ENCODE results near the gene TRERF1. TPM values are rescaled to one million over a fixed set of nuclear protein-coding genes. Genes with fewer than 3 reads are reported as not detected.
"Not testable (repeated sequence)": the region's sequence is repeated elsewhere in the genome, so short reads cannot be mapped to it uniquely, and the experiment has no call there.

TRERF1 gene
- total RNA-seq, 1 donor from 2014 or later: 37.3 TPM

DNA sequence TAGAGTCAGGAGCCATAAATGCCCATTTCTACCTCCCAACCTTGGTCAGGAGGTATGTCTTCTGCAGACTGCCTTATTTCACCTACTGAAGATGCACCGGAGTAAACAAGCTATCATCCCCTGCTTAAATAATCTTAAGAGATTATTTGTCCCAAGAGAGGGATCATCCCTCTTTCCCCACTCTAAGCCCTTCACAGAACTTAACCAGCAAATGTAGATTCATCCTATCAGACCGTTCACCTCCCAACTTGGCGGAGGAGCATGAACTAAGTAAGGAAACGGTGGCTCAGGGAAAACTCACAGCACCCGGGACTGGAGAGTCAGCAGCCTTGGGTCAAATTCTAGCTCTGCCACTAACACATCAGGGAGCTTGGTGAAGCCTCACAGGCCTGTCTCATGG, 115.3 kb downstream of the TRERF1 start:
- intact Hi-C loops (cut with micrococcal nuclease): no loop called here

DNA sequence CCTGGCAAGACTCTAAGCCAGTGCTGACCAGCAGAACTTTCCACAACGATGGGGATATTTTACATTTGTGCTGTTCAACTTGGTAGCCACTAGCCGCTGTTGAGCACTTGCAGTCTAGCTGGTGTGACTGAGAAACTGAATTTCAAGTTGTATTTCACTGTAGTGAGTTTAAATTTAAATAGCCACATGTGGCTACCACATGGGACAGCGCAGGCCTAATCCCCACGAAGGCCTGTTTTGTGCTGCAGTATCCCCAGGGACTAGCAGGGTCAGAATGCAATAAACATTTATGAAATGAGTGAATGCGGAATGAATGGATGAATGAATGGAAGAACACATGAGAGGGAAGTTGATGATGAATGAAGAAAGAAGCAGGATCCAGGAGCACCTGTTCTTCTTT, 115.8 kb downstream of the TRERF1 start:
- Mint-ChIP-seq H3K27me3 (no peaks in the 10 kb centered on the region), H3K36me3 (ENCODE audit: low read depth) (peaks cover 29% of the 10 kb centered on the region), H3K27ac (peak overlapping the region; percentile 72), H3K4me3 (no peak overlapping the region), H3K4me1 (peaks cover 66% of the 10 kb centered on the region), H3K9me3 (no peaks in the 10 kb centered on the region)
- intact Hi-C loops (cut with micrococcal nuclease): no loop called here
- no peak for DNase-seq

More for the DNA sequence above, 115.3 kb downstream of the TRERF1 start:
- Mint-ChIP-seq H3K36me3 (ENCODE audit: low read depth) (peaks cover 34% of the 10 kb centered on the region), H3K27ac (peak overlapping the region; percentile 72), H3K4me1 (peaks cover 68% of the 10 kb centered on the region), H3K27me3 (no peaks in the 10 kb centered on the region), H3K9me3 (no peaks in the 10 kb centered on the region), H3K4me3 (no peak overlapping the region)
- no peak for DNase-seq

GRCh38 chr6:42334870-42335269, 116.9 kb downstream of the TRERF1 start:
- H3K4me3 Mint-ChIP-seq: no peak overlapping the region
- H3K4me1 Mint-ChIP-seq: peaks cover 56% of the 10 kb centered on the region
- no peaks in the 10 kb centered on the region for H3K9me3 Mint-ChIP-seq
- peaks cover 24% of the 10 kb centered on the region for H3K36me3 Mint-ChIP-seq (ENCODE audit: low read depth)
- H3K27ac Mint-ChIP-seq: no peak overlapping the region
- no peak for DNase-seq
- H3K27me3 Mint-ChIP-seq: no peaks in the 10 kb centered on the region
- intact Hi-C loops (cut with micrococcal nuclease): no loop called here

DNA sequence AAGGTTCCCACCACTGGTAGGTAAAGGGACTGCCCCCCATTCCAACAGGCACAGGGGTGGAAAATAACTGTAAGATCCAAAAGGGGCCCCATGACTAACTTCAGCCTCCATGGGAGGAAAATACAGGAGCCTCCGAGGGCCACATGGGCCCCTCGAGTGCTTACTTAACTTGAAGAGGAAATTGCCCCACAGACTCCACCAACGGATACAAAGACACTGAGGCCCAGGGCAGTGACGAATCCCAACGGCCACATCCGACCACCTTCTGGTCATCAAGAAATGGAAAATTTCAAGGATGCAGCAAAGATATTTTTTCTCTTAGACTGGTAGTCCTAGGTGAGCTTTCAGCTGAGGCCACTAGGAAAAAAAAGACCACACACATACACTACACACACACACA, 118.1 kb downstream of the TRERF1 start:
- H3K9me3 Mint-ChIP-seq: no peaks in the 10 kb centered on the region
- H3K4me3 Mint-ChIP-seq: no peak overlapping the region
- no peaks in the 10 kb centered on the region for H3K27me3 Mint-ChIP-seq
- no peak for DNase-seq
- no peak overlapping the region for H3K27ac Mint-ChIP-seq
- peaks cover 23% of the 10 kb centered on the region for H3K36me3 Mint-ChIP-seq (ENCODE audit: low read depth)
- intact Hi-C loops (cut with micrococcal nuclease): no loop called here
- H3K4me1 Mint-ChIP-seq: peaks cover 43% of the 10 kb centered on the region

- H3K27me3 Mint-ChIP-seq: no peaks in the 10 kb centered on the region
- peaks cover 38% of the 10 kb centered on the region for H3K4me1 Mint-ChIP-seq
- no peak overlapping the region for H3K4me3 Mint-ChIP-seq
- peaks cover 24% of the 10 kb centered on the region for H3K36me3 Mint-ChIP-seq (ENCODE audit: low read depth)
- intact Hi-C loops (cut with micrococcal nuclease): no loop called here
- DNase-seq: no peak
- no peaks in the 10 kb centered on the region for H3K9me3 Mint-ChIP-seq
- peak overlapping the region; percentile 49 for H3K27ac Mint-ChIP-seq
Measured at GRCh38 chr6:42332916-42333315, 118.8 kb downstream of the TRERF1 start.

DNA sequence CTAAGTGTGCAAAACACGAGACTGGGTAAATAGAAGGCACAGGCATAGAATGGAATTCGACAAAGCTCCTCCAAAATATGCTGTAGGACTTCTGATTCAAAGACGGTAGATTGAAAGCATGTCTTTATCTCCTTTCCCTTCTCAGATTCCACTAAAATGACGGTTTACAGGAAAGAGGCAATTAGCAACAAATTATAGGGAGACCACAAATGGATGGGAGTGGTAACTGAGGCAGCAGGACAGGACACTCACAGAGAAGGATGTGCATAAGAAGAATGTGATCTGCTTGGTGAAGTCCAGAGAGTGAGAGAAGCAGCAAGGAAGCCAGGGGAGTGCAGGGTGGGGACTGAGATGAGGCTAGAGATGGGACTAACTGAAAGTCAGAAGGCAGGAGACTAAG, 120.7 kb downstream of the TRERF1 start:
- no peak for DNase-seq
- Mint-ChIP-seq H3K27ac (no peak overlapping the region), H3K4me3 (no peak overlapping the region), H3K9me3 (no peaks in the 10 kb centered on the region), H3K4me1 (peaks cover 27% of the 10 kb centered on the region), H3K36me3 (ENCODE audit: low read depth) (peaks cover 20% of the 10 kb centered on the region), H3K27me3 (no peaks in the 10 kb centered on the region)
- intact Hi-C loops (cut with micrococcal nuclease): no loop called here

- Mint-ChIP-seq H3K9me3 (peaks cover 3% of the 10 kb centered on the region), H3K4me3 (no peak overlapping the region), H3K36me3 (ENCODE audit: low read depth) (peaks cover 14% of the 10 kb centered on the region), H3K27me3 (no peaks in the 10 kb centered on the region), H3K4me1 (peaks cover 15% of the 10 kb centered on the region), H3K27ac (no peak overlapping the region)
- intact Hi-C loops (cut with micrococcal nuclease): no loop called here
- DNase-seq: no peak
Measured at GRCh38 chr6:42326248-42326647, 125.5 kb downstream of the TRERF1 start.

DNA sequence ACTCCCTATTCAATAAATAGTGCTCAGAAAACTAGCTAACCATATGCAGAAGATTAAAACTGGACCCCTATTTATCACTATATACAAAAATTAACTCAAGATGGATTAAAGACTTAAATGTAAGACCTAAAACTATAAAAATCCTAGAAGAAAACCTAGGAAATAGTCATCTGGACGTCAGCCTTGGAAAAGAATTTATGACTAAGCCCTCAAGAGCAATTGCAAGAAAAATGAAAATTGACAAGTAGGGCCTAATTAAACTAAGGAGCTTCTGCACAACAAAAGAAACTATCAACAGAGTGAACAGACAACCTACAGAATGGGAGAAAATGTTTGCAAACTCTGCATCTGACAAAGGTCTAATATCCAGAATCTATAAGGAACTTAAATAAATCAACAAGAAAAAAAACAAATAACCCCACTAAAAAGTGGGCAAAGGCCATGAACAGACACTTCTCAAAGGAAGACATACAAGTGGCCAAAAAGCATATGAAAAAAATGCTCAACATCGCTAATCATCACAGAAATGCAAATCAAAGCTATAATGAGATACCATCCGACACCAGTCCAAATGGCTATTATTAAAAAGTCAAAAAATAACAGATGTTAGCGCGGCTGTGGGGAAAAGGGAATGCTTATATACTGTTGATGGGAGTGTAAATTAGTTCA, 126.9 kb downstream of the TRERF1 start:
- peaks cover 20% of the 10 kb centered on the region for H3K4me1 Mint-ChIP-seq
- H3K27me3 Mint-ChIP-seq; H3K9me3 Mint-ChIP-seq; DNase-seq; H3K4me3 Mint-ChIP-seq; intact Hi-C loops (cut with micrococcal nuclease); H3K27ac Mint-ChIP-seq: not testable (repeated sequence)
- H3K36me3 Mint-ChIP-seq (ENCODE audit: low read depth): peaks cover 14% of the 10 kb centered on the region

- intact Hi-C loops (cut with micrococcal nuclease): no loop called here
- Mint-ChIP-seq H3K27ac (no peak overlapping the region), H3K27me3 (no peaks in the 10 kb centered on the region), H3K4me3 (no peak overlapping the region), H3K4me1 (peaks cover 23% of the 10 kb centered on the region), H3K9me3 (peaks cover 3% of the 10 kb centered on the region), H3K36me3 (ENCODE audit: low read depth) (peaks cover 19% of the 10 kb centered on the region)
- DNase-seq: no peak
Measured at GRCh38 chr6:42322676-42323075, 129.1 kb downstream of the TRERF1 start.

DNA sequence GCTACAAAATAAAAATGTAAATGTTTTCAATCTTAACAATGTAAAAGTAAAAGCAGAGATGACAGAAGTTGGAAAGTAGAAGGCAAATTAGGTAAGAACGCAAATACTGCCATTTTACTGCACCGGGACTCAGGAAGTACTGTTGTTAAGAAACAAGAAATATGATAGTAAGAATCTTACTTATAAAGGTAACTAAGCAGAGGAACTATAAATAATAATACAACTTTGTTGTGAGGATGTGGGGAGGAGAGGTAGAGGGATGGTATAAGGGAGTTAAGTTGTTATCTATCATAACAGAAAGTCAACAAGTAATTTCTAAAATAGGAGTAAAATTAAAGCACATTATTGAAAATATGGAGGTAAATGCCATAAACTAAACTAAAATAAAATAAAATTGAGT, 129.8 kb downstream of the TRERF1 start:
- intact Hi-C loops (cut with micrococcal nuclease): no loop called here
- Mint-ChIP-seq H3K27me3 (no peaks in the 10 kb centered on the region), H3K27ac (no peak overlapping the region), H3K9me3 (peaks cover 3% of the 10 kb centered on the region), H3K4me3 (no peak overlapping the region), H3K4me1 (peaks cover 26% of the 10 kb centered on the region), H3K36me3 (ENCODE audit: low read depth) (peaks cover 19% of the 10 kb centered on the region)
- DNase-seq: no peak

- peaks cover 3% of the 10 kb centered on the region for H3K9me3 Mint-ChIP-seq
- H3K27me3 Mint-ChIP-seq: no peaks in the 10 kb centered on the region
- H3K27ac Mint-ChIP-seq: peak overlapping the region; percentile 49
- peaks cover 17% of the 10 kb centered on the region for H3K36me3 Mint-ChIP-seq (ENCODE audit: low read depth)
- H3K4me3 Mint-ChIP-seq: no peak overlapping the region
- intact Hi-C loops (cut with micrococcal nuclease): no loop called here
- no peak for DNase-seq
- H3K4me1 Mint-ChIP-seq: peaks cover 31% of the 10 kb centered on the region
Measured at GRCh38 chr6:42320762-42321161, 131.0 kb downstream of the TRERF1 start.

GRCh38 chr6:42318480-42318879, 133.2 kb downstream of the TRERF1 start:
- H3K27me3 Mint-ChIP-seq: no peaks in the 10 kb centered on the region
- DNase-seq: no peak
- peaks cover 15% of the 10 kb centered on the region for H3K36me3 Mint-ChIP-seq (ENCODE audit: low read depth)
- H3K4me1 Mint-ChIP-seq: peaks cover 41% of the 10 kb centered on the region
- H3K9me3 Mint-ChIP-seq: peaks cover under 1% of the 10 kb centered on the region
- intact Hi-C loops (cut with micrococcal nuclease): no loop called here
- no peak overlapping the region for H3K4me3 Mint-ChIP-seq
- no peak overlapping the region for H3K27ac Mint-ChIP-seq

- Mint-ChIP-seq H3K9me3 (no peaks in the 10 kb centered on the region), H3K27ac (peak overlapping the region; percentile 85), H3K27me3 (no peaks in the 10 kb centered on the region), H3K4me1 (peaks cover 48% of the 10 kb centered on the region), H3K4me3 (peak overlapping the region; percentile 7), H3K36me3 (ENCODE audit: low read depth) (peaks cover 11% of the 10 kb centered on the region)
- no peak for DNase-seq
- intact Hi-C loops (cut with micrococcal nuclease): loop anchor here (1.0 to 2.0 kb wide), 2 partner anchors 23 to 74 kb away; no protein-coding TSS in a partner anchor
Measured at GRCh38 chr6:42316981-42317380, 134.7 kb downstream of the TRERF1 start.

GRCh38 chr6:42315991-42316970, 135.4 kb downstream of the TRERF1 start:
- peak overlapping the region; percentile 7 for H3K4me3 Mint-ChIP-seq
- peaks cover 47% of the 10 kb centered on the region for H3K4me1 Mint-ChIP-seq
- H3K36me3 Mint-ChIP-seq (ENCODE audit: low read depth): peaks cover 15% of the 10 kb centered on the region

More at GRCh38 chr6:42315991-42316970, 135.4 kb downstream of the TRERF1 start:
- intact Hi-C loops (cut with micrococcal nuclease): loop anchor here (1.0 to 2.0 kb wide), 2 partner anchors 24 to 75 kb away; no protein-coding TSS in a partner anchor
- DNase-seq: no peak
- Mint-ChIP-seq H3K27me3 (no peaks in the 10 kb centered on the region), H3K9me3 (no peaks in the 10 kb centered on the region), H3K27ac (peak overlapping the region; percentile 85)

Measured in activated CD4-positive, alpha-beta T cell treated with anti-CD3 and anti-CD28 coated beads, Interleukin-2, amount 10 ng/mL, durations not matched to agents 24 days and 14 days (primary cell).